Measurements from ENCODE around the gene ATXN8OS. TPM values are rescaled to one million over a fixed set of nuclear protein-coding genes. Genes with fewer than 3 reads are reported as not detected.

The ATXN8OS gene
- total RNA-seq, 1 experiment from 2014 or later: not detected

- no peaks in the 10 kb centered on the region; a peak in 1 of 4 replicates for H3K9me3 ChIP-seq (ENCODE audit: control insufficient read depth in 1 of 2, insufficient read depth in 1 of 2, low read depth in 1 of 2, low read length in 2 of 2)
- ChIA-PET POLR2A (no interaction called here), RAD21 (ENCODE audit: low non-redundant PET in 1 of 2, low total read pairs in 2 of 2, uncharacterized antibody in 2 of 2, unreplicated experiment in 2 of 2) (no interaction called here), CTCF (no interaction called here)
- intact Hi-C loops (cut with micrococcal nuclease): no loop called here
- BruUV-seq (replicated peaks): no TSS peak
- no peak within 1 kb of the TSS for H3K27ac ChIP-seq (ENCODE audit: low read depth, low read length)
- H3K4me3 ChIP-seq (replicated peaks in 1 of 2; ENCODE audit: low read depth in 1 of 2, low read length in 2 of 2): no peak within 1 kb of the TSS
- H4K20me1 ChIP-seq (ENCODE audit: insufficient read depth): no peaks in the 10 kb centered on the region
- no peaks in the 10 kb centered on the region for H3K9me2 ChIP-seq (ENCODE audit: insufficient read depth)
- H3K27me3 ChIP-seq (ENCODE audit: insufficient read depth, low read length): no peaks in the 10 kb centered on the region
- H3K4me1 ChIP-seq (ENCODE audit: control insufficient read depth in 1 of 2, insufficient read depth in 2 of 2, low read length in 2 of 2): no peaks in the 10 kb centered on the region
- H3K36me3 ChIP-seq (ENCODE audit: control insufficient read depth in 1 of 2, insufficient read depth in 2 of 2, low read length in 2 of 2): no peaks in the 10 kb centered on the region
- H3K4me2 ChIP-seq (ENCODE audit: low read length): no peak within 1 kb of the TSS
- DNase-seq (ENCODE audit: low read depth, low spot score) (no peak), ATAC-seq (no peak)
- H3K9ac ChIP-seq (ENCODE audit: low read length): no peak within 1 kb of the TSS
- no peaks in the 10 kb centered on the region for H3K79me2 ChIP-seq (ENCODE audit: insufficient read depth, low read length)
- no peak within 1 kb of the TSS for H2AFZ ChIP-seq (ENCODE audit: low read depth, low read length, poor library complexity, severe bottlenecking)
- TF ChIP-seq ELF1 (IDR thresholded peaks at IDR 0.05; ENCODE audit: borderline replicate concordance, low read depth): no peak
- TF ChIP-seq ZFX (IDR thresholded peaks at IDR 0.05): no peak
- no peak for TF ChIP-seq ZBTB33 (IDR thresholded peaks at IDR 0.05; ENCODE audit: extremely low read depth, insufficient replicate concordance, low read length)
- TF ChIP-seq MAX (IDR thresholded peaks at IDR 0.05): no peak
- no peak for TF ChIP-seq EGR1 (IDR thresholded peaks at IDR 0.05; ENCODE audit: low read depth)
- TF ChIP-seq POLR2A (IDR thresholded peaks at IDR 0.05; ENCODE audit: borderline replicate concordance, extremely low read depth, insufficient read depth, insufficient read length): no peak
- TF ChIP-seq JUND (IDR thresholded peaks at IDR 0.05): no peak
- no peak for TF ChIP-seq TCF7L2 (IDR thresholded peaks at IDR 0.05; ENCODE audit: borderline replicate concordance, extremely low read depth, insufficient read depth, insufficient read length)
- TF ChIP-seq EZH2phosphoT487 (IDR thresholded peaks at IDR 0.05; ENCODE audit: borderline replicate concordance): no peak
- TF ChIP-seq ZNF274 (IDR thresholded peaks at IDR 0.05; ENCODE audit: low read depth, low read length): no peak
- no peak for TF ChIP-seq YY1 (IDR thresholded peaks at IDR 0.05; ENCODE audit: extremely low read depth, insufficient replicate concordance, low read depth, low read length)
- TF ChIP-seq CBX3 (IDR thresholded peaks at IDR 0.05; ENCODE audit: low read depth): no peak
- no peak for TF ChIP-seq SIN3A (IDR thresholded peaks at IDR 0.05; ENCODE audit: low read depth)
- no peak for TF ChIP-seq CEBPB (IDR thresholded peaks at IDR 0.05; ENCODE audit: low read depth)
- no peak for TF ChIP-seq SRF (IDR thresholded peaks at IDR 0.05; ENCODE audit: low read depth)
- no peak for TF ChIP-seq POLR2AphosphoS5 (IDR thresholded peaks at IDR 0.05; ENCODE audit: low read depth, low read length)
- TF ChIP-seq FOSL1 (IDR thresholded peaks at IDR 0.05; ENCODE audit: low read depth): no peak
Observed at GRCh38 chr13:70108356-70109105, 905 bp downstream of the ATXN8OS start, which contains the start of gene KLHL1. KLHL1 (minus strand) TSS chr13:70108452; CDS start chr13:70107699, 753 bp downstream.

All from HCT116 (cell line).